HG03575 (cell line): ENCODE results near the gene UNC13C.

ENCODE experiments used
- ATAC-seq: cut with Tn5 transposase; IDR thresholded peaks from one replicate; pipeline ENCODE4 v1.9.1; 2021; ENCODE audit not compliant: unreplicated experiment, insufficient number of reproducible peaks, low FRiP score; ENCODE audit errors: extremely low read depth

Gene UNC13C

GRCh38 chr15:54256190-54256589, 277.9 kb downstream of the UNC13C start:
- no peak for ATAC-seq

GRCh38 chr15:54273928-54274327, 295.7 kb downstream of the UNC13C start:
- ATAC-seq: no peak

- ATAC-seq: no peak
Observed at GRCh38 chr15:54277834-54278233, 299.6 kb downstream of the UNC13C start.

- ATAC-seq: no peak
Observed at GRCh38 chr15:54280726-54281125, 302.5 kb downstream of the UNC13C start.

GRCh38 chr15:54282228-54282836, 304.1 kb downstream of the UNC13C start:
- ATAC-seq: no peak

- no peak for ATAC-seq
Observed at GRCh38 chr15:54288049-54288448, 309.8 kb downstream of the UNC13C start.

GRCh38 chr15:54289590-54290136, 311.4 kb downstream of the UNC13C start:
- ATAC-seq: peak; percentile 75

GRCh38 chr15:54298396-54298795, 320.2 kb downstream of the UNC13C start:
- ATAC-seq: no peak

GRCh38 chr15:54304321-54304720, 326.1 kb downstream of the UNC13C start:
- no peak for ATAC-seq

- ATAC-seq: no peak
Observed at GRCh38 chr15:54305138-54305537, 326.9 kb downstream of the UNC13C start.

GRCh38 chr15:54307252-54307902, 329.1 kb downstream of the UNC13C start:
- ATAC-seq: no peak

- ATAC-seq: no peak
Observed at GRCh38 chr15:54307926-54308325, 329.7 kb downstream of the UNC13C start.

GRCh38 chr15:54312528-54312927, 334.3 kb downstream of the UNC13C start:
- no peak for ATAC-seq

GRCh38 chr15:54321426-54321825, 343.2 kb downstream of the UNC13C start:
- no peak for ATAC-seq

GRCh38 chr15:54322341-54322740, 344.1 kb downstream of the UNC13C start:
- no peak for ATAC-seq

- ATAC-seq: no peak
Observed at GRCh38 chr15:54345301-54345700, 367.1 kb downstream of the UNC13C start.

GRCh38 chr15:54345827-54346226, 367.6 kb downstream of the UNC13C start:
- ATAC-seq: no peak

- no peak for ATAC-seq
Observed at GRCh38 chr15:54347082-54347827, 369.0 kb downstream of the UNC13C start.

GRCh38 chr15:54353726-54354125, 375.5 kb downstream of the UNC13C start:
- ATAC-seq: no peak

- no peak for ATAC-seq
Observed at GRCh38 chr15:54354341-54354740, 376.1 kb downstream of the UNC13C start.
